HG03342 (cell line): ENCODE results near the gene FN1.
"Not testable (repeated sequence)": the region's sequence is repeated elsewhere in the genome, so short reads cannot be mapped to it uniquely, and the experiment has no call there.

ENCODE experiments used
- ATAC-seq: cut with Tn5 transposase; IDR thresholded peaks from one replicate; pipeline ENCODE4 v1.9.1; 2021; ENCODE audit warnings: mild to moderate bottlenecking, moderate library complexity; ENCODE audit not compliant: unreplicated experiment

The FN1 gene

GRCh38 chr2:215423928-215424540, 11.8 kb downstream of the FN1 start:
- no peak for ATAC-seq

- no peak for ATAC-seq
Observed at GRCh38 chr2:215423234-215423633, 12.6 kb downstream of the FN1 start.

- ATAC-seq: no peak
Observed at GRCh38 chr2:215422676-215423075, 13.2 kb downstream of the FN1 start.

GRCh38 chr2:215421859-215422461, 13.9 kb downstream of the FN1 start:
- ATAC-seq: no peak

DNA sequence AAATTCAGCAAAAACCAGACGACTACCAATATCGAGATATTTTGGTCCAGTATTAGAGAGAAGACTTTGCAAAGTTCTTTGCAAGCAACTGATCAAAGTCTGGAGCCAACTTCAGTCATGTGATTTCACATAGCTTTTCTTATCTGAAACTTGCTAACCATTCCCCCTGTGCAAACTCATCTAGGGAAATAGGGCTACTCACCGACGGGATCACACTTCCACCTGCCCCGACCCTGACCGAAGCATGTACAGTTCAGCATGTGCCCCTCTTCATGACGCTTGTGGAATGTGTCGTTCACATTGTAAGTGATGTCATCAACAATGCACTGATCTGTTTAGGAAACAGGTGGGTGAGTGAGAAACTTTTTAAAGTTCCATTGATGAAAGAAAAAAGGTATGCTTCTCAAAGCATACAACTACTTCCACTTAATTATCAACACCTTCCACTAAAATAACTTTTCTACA, 15.4 kb downstream of the FN1 start:
- ATAC-seq: no peak

GRCh38 chr2:215419769-215420470, 15.9 kb downstream of the FN1 start:
- ATAC-seq: no peak

GRCh38 chr2:215419113-215419512, 16.8 kb downstream of the FN1 start:
- ATAC-seq: no peak

GRCh38 chr2:215418064-215418963, 17.6 kb downstream of the FN1 start:
- ATAC-seq: no peak

- no peak for ATAC-seq
Observed at GRCh38 chr2:215417400-215417951, 18.4 kb downstream of the FN1 start.

GRCh38 chr2:215416656-215417055, 19.2 kb downstream of the FN1 start:
- no peak for ATAC-seq

DNA sequence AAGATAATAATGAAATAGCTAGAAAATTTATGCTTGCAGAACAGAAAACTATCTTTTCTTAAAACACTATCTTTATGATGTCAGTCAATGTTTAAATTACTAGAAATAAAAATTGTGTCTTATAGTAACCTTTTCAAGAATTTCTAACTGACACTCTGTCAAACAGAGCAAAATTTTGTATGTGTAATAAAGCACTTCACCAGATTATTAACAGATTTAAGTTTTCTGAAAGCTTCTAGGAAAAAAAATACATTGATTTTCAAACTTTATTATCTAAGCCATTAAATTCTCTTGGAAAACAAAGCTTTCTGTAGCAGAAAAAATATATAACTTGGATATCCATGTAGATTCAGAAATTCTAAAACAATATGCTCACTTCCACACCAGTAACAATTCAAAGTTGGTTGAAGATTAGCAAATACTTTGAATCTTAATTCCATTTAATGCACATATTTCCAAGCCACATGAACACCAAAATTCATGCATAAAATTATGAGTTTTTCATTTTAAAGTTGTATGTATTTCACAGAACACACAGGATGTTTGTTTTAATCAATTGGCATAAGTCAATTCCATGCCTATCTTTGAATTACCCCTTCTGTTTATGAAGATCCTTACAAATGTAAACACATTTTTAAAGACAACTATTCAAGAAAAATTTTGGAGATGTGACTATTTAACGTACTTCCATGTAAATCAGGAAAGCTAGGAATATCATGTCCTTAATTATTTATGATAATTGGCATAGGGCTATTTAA, 19.9 kb downstream of the FN1 start:
- no peak for ATAC-seq

DNA sequence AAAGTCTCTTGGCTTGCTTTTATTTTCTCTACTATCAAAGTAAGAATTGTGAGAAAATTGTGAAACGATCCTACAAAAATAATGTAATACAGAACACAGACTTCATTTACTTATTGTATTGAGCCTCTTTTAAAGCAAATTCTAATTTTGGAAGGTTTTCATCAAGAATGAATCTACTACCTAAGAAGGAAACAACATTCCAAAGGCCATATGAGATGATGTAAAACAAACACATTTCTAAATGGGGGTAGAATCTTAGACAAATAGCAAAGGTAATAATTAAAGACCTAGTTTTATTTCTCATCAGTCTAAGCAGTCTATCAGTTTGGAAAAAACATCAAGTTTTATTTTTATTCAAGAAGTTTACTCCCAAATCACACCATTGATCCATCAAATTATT, 20.6 kb downstream of the FN1 start:
- ATAC-seq: no peak

- ATAC-seq: no peak
Observed at GRCh38 chr2:215414674-215415073, 21.2 kb downstream of the FN1 start.

GRCh38 chr2:215413974-215414373, 21.9 kb downstream of the FN1 start:
- ATAC-seq: no peak

DNA sequence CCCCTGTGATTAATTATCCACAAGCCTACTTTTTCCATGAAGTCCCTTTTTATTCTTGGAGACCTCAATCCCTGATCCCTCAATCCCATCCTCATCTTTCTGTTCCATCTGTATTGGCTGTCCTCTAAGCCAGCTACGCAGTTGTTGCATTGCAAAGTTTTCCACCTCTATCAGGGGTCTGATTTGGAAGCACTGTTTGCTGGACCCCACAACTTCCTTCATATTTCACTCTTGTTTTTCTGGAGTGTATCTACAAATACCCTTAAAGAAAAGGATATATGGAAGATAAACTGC, 22.4 kb downstream of the FN1 start:
- no peak for ATAC-seq

DNA sequence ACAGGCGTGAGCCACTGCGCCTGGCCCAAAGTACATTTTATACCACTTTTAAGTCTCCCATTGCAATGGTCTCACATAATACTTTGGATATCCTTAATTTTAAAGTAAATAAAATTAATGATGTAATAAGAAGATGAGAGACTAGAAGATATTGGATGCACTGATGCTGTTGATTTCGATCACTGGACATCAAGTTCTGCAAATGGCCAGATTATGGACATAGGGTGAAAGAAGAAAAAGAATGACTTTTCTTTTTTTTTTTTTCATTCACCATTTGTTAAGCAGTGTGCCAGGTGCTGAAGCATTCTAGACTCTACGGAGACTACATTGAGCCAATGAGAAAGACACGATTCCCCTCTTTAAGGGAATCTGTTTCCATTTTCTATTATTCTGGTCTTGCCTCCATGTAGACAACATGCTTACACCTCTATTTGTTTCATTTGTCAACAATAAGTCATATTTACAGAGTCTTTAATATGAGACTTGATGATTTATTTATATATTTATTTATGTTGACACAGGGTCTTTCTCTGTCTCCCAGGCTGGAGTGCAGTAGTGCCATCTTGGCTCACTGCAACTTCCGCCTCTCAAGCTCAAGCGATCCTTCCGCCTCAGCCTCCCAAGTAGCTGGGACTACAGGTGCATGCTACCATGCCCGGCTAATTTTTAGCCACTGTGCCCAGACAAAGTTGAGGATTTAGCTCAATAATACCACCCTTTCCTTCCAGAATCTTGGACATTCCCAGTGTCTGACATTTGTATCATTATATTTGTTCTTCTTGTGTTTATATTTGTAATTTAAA, 23.7 kb downstream of the FN1 start:
- no peak for ATAC-seq

DNA sequence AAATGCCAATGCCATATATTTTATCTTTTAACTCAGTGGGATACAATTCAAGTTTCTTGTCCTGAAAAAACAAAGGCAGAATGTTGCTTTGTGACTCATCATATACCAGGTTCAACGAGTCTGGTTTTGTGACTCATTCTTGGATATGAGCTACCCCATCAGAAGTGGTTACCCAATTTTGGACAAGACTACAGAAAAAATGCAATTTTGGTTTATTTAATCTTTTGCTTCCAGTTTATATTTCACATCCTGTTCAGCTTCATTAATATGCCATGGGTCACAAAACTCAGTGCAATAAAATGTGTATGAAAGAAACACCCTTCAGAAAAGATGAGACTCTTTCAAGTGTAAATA, 25.0 kb downstream of the FN1 start:
- no peak for ATAC-seq

- not testable (repeated sequence) for ATAC-seq
Observed at GRCh38 chr2:215410181-215410931, 25.5 kb downstream of the FN1 start.
